Dedifferentiated amniotic fluid mesenchymal stem cell (primary cell): Measurements from ENCODE around the gene SIL1.
"Not testable (repeated sequence)": the region's sequence is repeated elsewhere in the genome, so short reads cannot be mapped to it uniquely, and the experiment has no call there.

Experiments used
- DNase-seq: peaks from one replicate; pipeline ENCODE4 v3.0.0-alpha.2; 2016; ENCODE audit errors: extremely low spot score

Gene SIL1

GRCh38 chr5:139037732-139038131 lies 160.4 kb downstream of the SIL1 start:
- no peak for DNase-seq

GRCh38 chr5:139036332-139036731 lies 161.8 kb downstream of the SIL1 start:
- DNase-seq, result not testable (repeated sequence)

GRCh38 chr5:139027150-139027549 lies 171.0 kb downstream of the SIL1 start:
- no peak for DNase-seq

- DNase-seq, result no peak
These were observed 172.5 kb downstream of the SIL1 start for GRCh38 chr5:139025651-139026050.

GRCh38 chr5:139023286-139023685 lies 174.9 kb downstream of the SIL1 start:
- no peak for DNase-seq

- no peak for DNase-seq
These were observed 175.6 kb downstream of the SIL1 start for GRCh38 chr5:139022528-139022927.

- no peak for DNase-seq
These were observed 176.8 kb downstream of the SIL1 start for GRCh38 chr5:139021346-139021745.

- DNase-seq, result no peak
These were observed 178.3 kb downstream of the SIL1 start for GRCh38 chr5:139019880-139020279.

- DNase-seq, result no peak
These were observed 179.0 kb downstream of the SIL1 start for GRCh38 chr5:139019211-139019610.

GRCh38 chr5:139017624-139018023 lies 180.5 kb downstream of the SIL1 start:
- no peak for DNase-seq

- DNase-seq, result no peak
These were observed 182.0 kb downstream of the SIL1 start for GRCh38 chr5:139016186-139016585.

GRCh38 chr5:139014726-139015125 lies 183.4 kb downstream of the SIL1 start:
- no peak for DNase-seq

- DNase-seq, result no peak
These were observed 186.0 kb downstream of the SIL1 start for GRCh38 chr5:139012176-139012575.

GRCh38 chr5:139011156-139011555 lies 187.0 kb downstream of the SIL1 start:
- DNase-seq, result not testable (repeated sequence)

GRCh38 chr5:139004374-139005307 lies 193.5 kb downstream of the SIL1 start:
- no peak for DNase-seq

GRCh38 chr5:138999674-139000073 lies 198.5 kb downstream of the SIL1 start:
- no peak for DNase-seq

GRCh38 chr5:138998521-138998920 lies 199.6 kb downstream of the SIL1 start:
- DNase-seq, result no peak

- no peak for DNase-seq
These were observed 202.0 kb downstream of the SIL1 start for GRCh38 chr5:138996120-138996519.

GRCh38 chr5:138990986-138991590 lies 207.1 kb downstream of the SIL1 start:
- DNase-seq, result no peak

- no peak for DNase-seq
These were observed 208.4 kb downstream of the SIL1 start for GRCh38 chr5:138989720-138990119.

- no peak for DNase-seq
These were observed 211.9 kb downstream of the SIL1 start for GRCh38 chr5:138986186-138986800.

GRCh38 chr5:138985683-138986082 lies 212.5 kb downstream of the SIL1 start:
- DNase-seq, result no peak

- no peak for DNase-seq
These were observed 212.9 kb downstream of the SIL1 start for GRCh38 chr5:138985256-138985655.
